BLaER1 (cell line): ENCODE measurements around the gene ZFAND3.

Source experiments
- H3K27ac ChIP-seq: shearing (Covaris generic); formaldehyde crosslinking; 2 replicates; pipeline ENCODE4 v1.8.1; 2022
- H3K27me3 ChIP-seq: shearing (Covaris generic); formaldehyde crosslinking; 2 replicates; pipeline ENCODE4 v1.8.1; 2022
- H3K36me3 ChIP-seq: shearing (Covaris generic); formaldehyde crosslinking; 2 replicates; pipeline ENCODE4 v1.8.1; 2022
- H3K4me1 ChIP-seq: shearing (Covaris generic); formaldehyde crosslinking; 2 replicates; pipeline ENCODE4 v1.8.1; 2022
- H3K4me2 ChIP-seq: shearing (Covaris generic); formaldehyde crosslinking; 2 replicates; pipeline ENCODE4 v1.8.1; 2022
- H3K4me3 ChIP-seq: shearing (Covaris generic); formaldehyde crosslinking; 2 replicates; pipeline ENCODE4 v1.8.1; 2022
- H3K9ac ChIP-seq: shearing (Covaris generic); formaldehyde crosslinking; 2 replicates; pipeline ENCODE4 v1.8.1; 2022
- H3K9me3 ChIP-seq: shearing (Covaris generic); formaldehyde crosslinking; 2 replicates; pipeline ENCODE4 v1.8.1; 2022
- H4K20me1 ChIP-seq: shearing (Covaris generic); formaldehyde crosslinking; 2 replicates; pipeline ENCODE4 v1.8.1; 2022
- Cebpa-rat ChIP-seq: shearing (Covaris generic); IDR thresholded peaks from 2 replicates; pipeline ENCODE4 v1.8.1; 2022

ZFAND3 gene

DNA sequence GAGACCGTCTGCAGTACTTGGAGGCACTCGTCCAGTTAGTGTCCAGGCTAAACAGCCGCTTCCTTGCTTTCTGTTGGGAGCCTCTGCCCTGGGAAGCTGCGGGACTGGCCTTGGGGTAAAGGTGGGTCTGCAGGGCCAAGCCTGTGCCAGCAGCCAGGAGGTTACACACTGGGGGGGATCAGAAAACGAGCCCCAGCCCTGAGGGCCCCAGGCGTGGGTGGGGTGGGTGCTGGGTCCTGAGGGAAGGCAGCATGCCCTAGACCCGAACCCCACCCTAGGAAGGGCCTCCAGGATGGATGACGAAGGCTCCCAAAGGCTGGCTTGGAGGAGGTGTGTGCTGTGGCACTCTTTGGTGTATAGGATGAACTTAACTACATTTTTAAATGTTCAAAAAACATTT, 335.2 kb downstream of the ZFAND3 start:
- Histone ChIP-seq H3K9ac (peak overlapping the region; percentile 58; the same call in 1 of the 2 replicates), H4K20me1 (peaks cover 55% of the 10 kb centered on the region), H3K4me3 (no peak overlapping the region), H3K4me1 (peaks cover 42% of the 10 kb centered on the region), H3K9me3 (no peaks in the 10 kb centered on the region), H3K27me3 (no peaks in the 10 kb centered on the region), H3K27ac (peak overlapping the region; percentile 77), H3K4me2 (peak overlapping the region; percentile 84), H3K36me3 (peaks cover 45% of the 10 kb centered on the region)
- TF ChIP-seq Cebpa-rat: no peak

DNA sequence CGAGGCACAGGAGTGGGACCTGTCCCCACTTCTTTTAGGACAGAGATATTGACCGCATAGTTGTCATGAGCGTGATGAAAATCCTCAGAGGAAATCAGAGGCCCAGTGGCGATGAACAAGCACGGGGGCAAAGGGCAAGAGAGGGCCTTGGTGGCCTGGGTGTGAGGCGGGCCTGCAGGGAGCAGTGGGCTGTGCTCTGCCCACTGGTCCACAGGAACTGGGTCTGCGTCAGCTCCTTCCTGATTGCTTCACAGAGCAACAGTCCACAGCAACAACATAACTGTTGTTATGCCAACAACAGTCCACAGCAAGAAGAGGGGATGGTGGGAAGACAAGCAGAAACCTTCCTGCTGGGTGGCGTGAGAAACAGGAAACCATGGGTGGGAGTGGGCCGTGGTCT, 335.6 kb downstream of the ZFAND3 start:
- Histone ChIP-seq H3K4me2 (peak overlapping the region; percentile 84), H3K9me3 (no peaks in the 10 kb centered on the region), H4K20me1 (peaks cover 51% of the 10 kb centered on the region), H3K36me3 (peaks cover 42% of the 10 kb centered on the region), H3K4me1 (peaks cover 42% of the 10 kb centered on the region), H3K9ac (peak overlapping the region; percentile 58; the same call in 1 of the 2 replicates), H3K27ac (peak overlapping the region; percentile 77), H3K4me3 (no peak overlapping the region), H3K27me3 (no peaks in the 10 kb centered on the region)
- TF ChIP-seq Cebpa-rat: 0 out of 2 replicates have a peak, but pooled peaks have one; percentile 9

GRCh38 chr6:38155621-38156204, 336.2 kb downstream of the ZFAND3 start:
- Histone ChIP-seq H3K27ac (peak overlapping the region; percentile 77), H3K9ac (no peak overlapping the region; the same call in 1 of the 2 replicates), H3K27me3 (no peaks in the 10 kb centered on the region), H3K4me1 (peaks cover 42% of the 10 kb centered on the region), H3K4me3 (no peak overlapping the region), H3K9me3 (no peaks in the 10 kb centered on the region), H3K4me2 (peak overlapping the region; percentile 84), H4K20me1 (peaks cover 45% of the 10 kb centered on the region), H3K36me3 (peaks cover 39% of the 10 kb centered on the region)
- TF ChIP-seq Cebpa-rat: no peak

- no peak overlapping the region for H3K4me3 ChIP-seq
- H4K20me1 ChIP-seq: peaks cover 43% of the 10 kb centered on the region
- peaks cover 34% of the 10 kb centered on the region for H3K36me3 ChIP-seq
- no peaks in the 10 kb centered on the region for H3K9me3 ChIP-seq
- H3K27ac ChIP-seq: no peak overlapping the region
- no peaks in the 10 kb centered on the region for H3K27me3 ChIP-seq
- no peak overlapping the region for H3K4me2 ChIP-seq
- no peak for TF ChIP-seq Cebpa-rat
- H3K9ac ChIP-seq: no peak overlapping the region
- H3K4me1 ChIP-seq: peaks cover 38% of the 10 kb centered on the region
These were observed 337.5 kb downstream of the ZFAND3 start for GRCh38 chr6:38156818-38157565.

DNA sequence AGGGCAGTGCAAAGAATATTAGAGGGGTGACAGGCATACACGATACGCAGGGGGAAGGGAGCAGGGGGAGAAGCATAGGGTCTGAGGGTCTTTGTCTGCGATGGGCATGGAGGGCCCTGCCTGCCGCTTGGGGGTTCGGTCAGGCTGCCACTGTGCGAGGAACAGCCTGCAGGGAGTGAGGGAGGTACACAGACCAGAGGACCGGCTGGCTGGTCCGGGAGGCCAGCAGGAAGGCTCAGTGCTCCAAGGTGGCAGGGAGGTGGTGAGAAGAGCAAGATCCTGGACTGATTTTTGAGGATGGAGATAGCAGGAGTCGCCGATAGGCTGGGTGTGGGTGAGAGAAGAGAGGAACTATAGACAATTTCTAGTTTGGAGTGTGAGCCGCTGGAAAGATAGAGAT, 338.4 kb downstream of the ZFAND3 start:
- Histone ChIP-seq H3K4me3 (no peak overlapping the region), H4K20me1 (peaks cover 38% of the 10 kb centered on the region), H3K9me3 (no peaks in the 10 kb centered on the region), H3K36me3 (peaks cover 27% of the 10 kb centered on the region), H3K4me1 (peaks cover 29% of the 10 kb centered on the region), H3K9ac (no peak overlapping the region), H3K27me3 (no peaks in the 10 kb centered on the region), H3K4me2 (no peak overlapping the region), H3K27ac (no peak overlapping the region)
- no peak for TF ChIP-seq Cebpa-rat

DNA sequence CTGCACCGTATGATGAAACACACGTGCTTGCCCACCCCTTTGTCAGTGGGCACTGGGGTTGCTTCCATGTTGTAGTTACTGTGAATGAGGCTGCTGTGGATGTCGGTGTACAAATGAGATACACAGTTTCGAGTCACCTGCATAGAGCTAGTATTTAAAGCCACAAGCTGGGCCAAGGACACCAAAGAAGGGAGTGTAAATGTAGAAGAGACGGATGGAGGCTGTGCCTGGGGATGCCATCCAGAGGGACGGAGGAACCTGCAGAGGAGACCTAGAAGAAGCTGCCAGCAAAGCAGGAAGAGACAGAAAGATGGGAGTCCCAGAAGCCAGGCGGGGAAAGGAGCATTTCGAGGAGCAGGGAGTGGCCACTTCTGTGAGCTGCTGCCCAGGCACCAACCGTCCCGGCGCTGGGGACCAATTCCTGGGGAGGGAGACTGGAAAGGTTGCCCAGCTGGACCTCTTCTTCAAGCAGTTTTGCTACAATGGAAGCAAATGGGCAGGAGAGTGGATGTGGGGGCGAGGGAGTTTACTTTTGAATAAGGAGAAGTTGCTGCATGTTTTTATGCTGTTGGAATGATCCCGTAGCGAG, 339.3 kb downstream of the ZFAND3 start:
- no peak overlapping the region for H3K9ac ChIP-seq
- H3K4me2 ChIP-seq: no peak overlapping the region
- TF ChIP-seq Cebpa-rat: no peak
- H3K4me1 ChIP-seq: peaks cover 20% of the 10 kb centered on the region
- H4K20me1 ChIP-seq: peaks cover 28% of the 10 kb centered on the region
- H3K27me3 ChIP-seq: no peaks in the 10 kb centered on the region
- no peak overlapping the region for H3K4me3 ChIP-seq
- peaks cover 27% of the 10 kb centered on the region for H3K36me3 ChIP-seq
- no peak overlapping the region for H3K27ac ChIP-seq
- H3K9me3 ChIP-seq: no peaks in the 10 kb centered on the region

DNA sequence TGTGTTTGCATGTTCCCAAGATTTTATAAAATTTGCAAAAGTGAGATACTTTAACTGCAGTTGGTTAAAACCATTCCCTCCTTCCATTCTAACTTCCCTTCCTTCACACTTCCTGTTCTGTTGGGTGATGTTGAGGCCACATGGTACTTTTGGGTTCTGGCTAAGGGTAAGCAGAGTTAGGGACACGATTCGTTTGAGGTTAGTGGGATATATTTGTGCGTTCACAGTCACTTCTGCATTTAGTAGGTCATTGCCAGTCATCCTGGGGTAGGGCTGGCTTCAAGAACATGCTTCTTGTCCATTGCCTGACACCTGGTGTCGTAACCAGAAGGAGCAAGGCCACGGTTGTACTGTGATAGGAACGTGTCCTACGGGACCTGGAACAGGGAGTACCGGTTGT, 340.1 kb downstream of the ZFAND3 start:
- H3K4me2 ChIP-seq: no peak overlapping the region
- H4K20me1 ChIP-seq: peaks cover 24% of the 10 kb centered on the region
- H3K9me3 ChIP-seq: no peaks in the 10 kb centered on the region
- no peak overlapping the region for H3K27ac ChIP-seq
- H3K36me3 ChIP-seq: peaks cover 27% of the 10 kb centered on the region
- H3K4me3 ChIP-seq: no peak overlapping the region
- H3K9ac ChIP-seq: no peak overlapping the region
- no peaks in the 10 kb centered on the region for H3K27me3 ChIP-seq
- peaks cover 13% of the 10 kb centered on the region for H3K4me1 ChIP-seq
- no peak for TF ChIP-seq Cebpa-rat

DNA sequence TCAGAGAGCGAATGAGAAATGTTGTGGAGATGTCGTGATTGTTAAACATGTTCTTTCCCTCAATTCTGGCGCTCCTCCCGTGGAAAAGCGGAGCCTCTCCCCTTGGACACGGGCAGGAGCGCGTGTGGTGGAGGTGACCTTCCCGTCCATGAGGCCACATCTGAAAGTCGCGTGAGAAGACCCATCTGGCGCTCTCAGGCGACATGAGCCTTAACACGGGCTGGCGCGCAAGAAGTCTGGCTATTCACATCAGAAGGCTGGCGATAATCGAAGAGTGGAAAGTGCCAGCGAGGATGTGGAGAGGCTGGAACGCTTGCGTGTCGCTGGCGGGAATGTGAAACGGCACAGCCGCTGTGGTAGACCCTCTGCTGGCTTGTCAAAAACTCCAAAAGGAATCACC, 341.3 kb downstream of the ZFAND3 start:
- Histone ChIP-seq H3K27ac (no peak overlapping the region), H3K4me3 (no peak overlapping the region), H3K4me1 (peaks cover under 1% of the 10 kb centered on the region), H3K36me3 (peaks cover 27% of the 10 kb centered on the region), H3K9me3 (no peaks in the 10 kb centered on the region), H3K4me2 (no peak overlapping the region), H3K9ac (no peak overlapping the region), H4K20me1 (peaks cover 14% of the 10 kb centered on the region; the same call in 1 of the 2 replicates), H3K27me3 (no peaks in the 10 kb centered on the region)
- TF ChIP-seq Cebpa-rat: no peak

GRCh38 chr6:38161331-38161730, 341.8 kb downstream of the ZFAND3 start:
- H3K9ac ChIP-seq: no peak overlapping the region
- H3K27ac ChIP-seq: no peak overlapping the region
- no peaks in the 10 kb centered on the region for H3K9me3 ChIP-seq
- no peaks in the 10 kb centered on the region for H3K27me3 ChIP-seq
- peaks cover 14% of the 10 kb centered on the region; the same call in 1 of the 2 replicates for H4K20me1 ChIP-seq
- H3K4me1 ChIP-seq: no peaks in the 10 kb centered on the region
- TF ChIP-seq Cebpa-rat: no peak
- peaks cover 27% of the 10 kb centered on the region for H3K36me3 ChIP-seq
- H3K4me3 ChIP-seq: no peak overlapping the region
- no peak overlapping the region for H3K4me2 ChIP-seq
